ENCODE data around the gene AIP.

AIP gene

DNA sequence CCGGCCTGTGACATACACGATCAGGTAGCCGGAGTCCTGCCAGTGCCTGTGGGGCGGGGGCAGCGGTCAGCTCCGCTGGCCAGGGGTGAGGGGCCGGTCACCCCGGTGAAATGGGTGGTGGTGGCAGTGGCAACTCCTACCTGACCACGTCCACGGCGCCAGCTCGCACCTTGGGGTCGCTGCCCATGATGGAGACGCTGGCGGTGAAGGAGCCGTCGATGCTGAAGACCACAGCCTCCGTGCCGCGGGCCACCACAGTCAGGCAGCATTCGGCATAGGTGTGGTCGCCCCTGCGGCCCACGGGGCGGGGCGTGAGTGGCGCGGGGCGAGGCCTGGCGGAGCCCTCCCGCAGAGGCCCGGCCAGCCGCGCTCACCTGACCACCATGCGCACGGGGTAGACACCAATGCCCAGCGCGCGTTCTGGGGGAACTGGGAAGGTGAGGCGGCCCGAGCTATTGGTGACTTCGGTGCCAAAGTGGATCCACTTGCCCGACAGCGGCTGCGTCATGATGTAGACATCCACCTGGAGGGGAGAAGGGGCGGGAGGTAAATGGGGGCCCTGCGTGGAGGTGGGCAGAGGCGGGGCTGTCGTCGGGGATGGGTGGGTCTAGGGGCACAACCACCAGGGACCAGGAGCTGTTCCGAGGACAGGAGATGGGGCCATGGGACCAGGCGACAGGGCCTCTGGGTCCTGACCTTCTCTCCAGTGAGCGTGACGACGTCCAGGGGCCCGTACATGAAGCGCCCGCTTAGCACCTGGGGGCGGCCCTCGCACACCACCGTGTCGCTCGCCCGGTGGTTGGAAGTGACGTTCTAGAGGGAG lies 10.9 kb downstream of the AIP start:
- DNase-seq (ENCODE audit: low read depth) = no peak

DNA sequence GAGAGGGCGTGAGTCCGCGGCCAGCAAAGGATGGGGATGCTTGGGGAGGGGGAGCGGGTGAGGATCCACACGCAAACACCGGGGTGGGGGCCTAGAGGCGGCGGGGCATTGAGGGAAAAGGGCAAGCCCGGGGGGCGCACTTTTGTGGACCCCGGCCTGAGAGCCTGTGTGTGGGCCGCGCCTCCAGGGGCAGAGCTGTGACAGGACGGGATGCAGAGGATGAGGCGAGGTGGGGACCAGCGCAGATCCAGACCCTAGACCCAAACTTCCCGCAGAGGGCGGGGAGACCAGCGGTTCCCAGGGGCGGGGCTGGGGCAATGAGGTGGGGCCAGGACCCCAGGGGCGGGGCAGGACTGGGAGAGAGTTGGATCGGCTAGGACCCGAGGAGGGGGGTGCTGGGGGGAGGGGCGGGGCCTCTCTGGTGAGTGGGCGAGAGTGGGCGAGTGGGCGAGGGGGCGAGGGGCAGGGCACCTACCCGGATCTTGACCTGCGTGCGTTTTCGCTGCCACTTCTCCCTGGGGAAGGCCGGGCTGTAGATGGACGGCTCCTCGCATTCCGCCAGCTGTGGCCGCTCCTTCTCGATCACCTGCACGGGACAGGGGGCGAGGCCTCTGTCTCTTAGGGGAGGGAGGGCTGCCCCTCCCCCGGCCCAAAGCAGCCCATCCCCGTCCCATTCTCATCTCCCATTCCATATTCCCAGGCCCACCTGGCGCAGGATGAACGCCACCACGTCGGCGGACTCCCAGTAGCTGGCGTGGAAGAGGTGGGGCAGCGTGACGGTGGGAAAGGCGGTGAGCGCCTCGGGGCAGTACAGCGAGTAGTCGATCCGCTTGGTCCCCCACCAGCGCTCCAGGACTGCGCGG lies 11.8 kb downstream of the AIP start:
- no peak for DNase-seq (ENCODE audit: low read depth)

DNA sequence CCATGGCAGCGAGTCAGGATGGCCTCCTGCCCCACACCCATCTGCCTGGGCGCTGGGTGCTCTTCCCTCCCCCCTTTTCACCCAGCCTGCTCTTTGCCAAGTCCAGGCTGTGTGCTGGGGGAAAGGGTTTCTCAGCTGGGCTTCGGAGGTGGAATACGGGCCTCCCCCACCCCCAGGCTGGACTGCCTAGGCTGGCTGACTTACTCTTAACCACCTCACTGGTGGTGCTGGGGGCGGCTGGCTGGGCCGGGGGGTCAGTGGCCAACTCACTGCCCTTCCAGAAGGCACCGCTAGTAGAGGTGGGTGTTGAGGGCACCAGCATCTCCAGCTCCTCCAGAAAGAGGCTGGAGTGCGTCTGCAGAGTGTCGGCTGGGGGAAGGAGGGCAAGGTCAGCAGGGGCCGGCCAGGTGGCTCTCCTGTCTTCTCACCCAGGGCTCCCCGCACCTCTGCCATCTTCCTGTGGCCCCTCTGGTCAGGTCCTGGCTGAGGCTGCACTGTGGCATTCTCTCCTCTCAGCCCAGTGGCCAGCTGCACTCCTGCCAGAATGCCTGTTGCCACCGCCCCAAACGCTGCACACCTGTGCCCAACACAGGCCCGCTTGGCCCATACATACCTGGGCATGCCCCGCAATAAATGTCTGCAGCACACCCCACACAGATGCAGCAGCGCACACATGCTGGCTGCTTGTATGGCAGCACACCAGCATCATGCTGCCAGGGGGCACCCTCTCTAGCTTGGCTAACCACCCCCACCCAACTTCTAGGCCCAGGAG lies 12.6 kb downstream of the AIP start:
- DNase-seq (ENCODE audit: low read depth) = no peak

DNA sequence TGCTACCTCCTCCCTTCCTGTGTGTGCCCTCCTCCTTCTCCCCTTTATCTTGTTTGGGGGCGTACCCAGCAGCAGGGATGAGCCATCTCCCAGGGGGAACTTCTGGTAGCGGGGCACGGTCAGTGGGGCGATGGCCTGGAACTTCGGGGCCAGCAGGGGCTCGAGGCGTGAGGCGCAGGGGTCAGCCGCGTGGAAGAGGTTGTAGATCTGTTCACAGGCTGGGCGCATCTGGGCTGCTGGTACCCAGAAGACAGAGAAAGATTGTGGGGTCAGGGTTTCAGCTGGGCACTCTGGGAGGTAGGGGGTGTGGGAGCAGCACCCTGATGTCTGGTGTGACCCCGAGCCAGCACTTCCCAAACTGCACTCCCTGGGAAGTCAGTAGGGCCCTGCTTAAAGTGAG lies 13.3 kb downstream of the AIP start:
- DNase-seq (ENCODE audit: low read depth) = no peak

DNA sequence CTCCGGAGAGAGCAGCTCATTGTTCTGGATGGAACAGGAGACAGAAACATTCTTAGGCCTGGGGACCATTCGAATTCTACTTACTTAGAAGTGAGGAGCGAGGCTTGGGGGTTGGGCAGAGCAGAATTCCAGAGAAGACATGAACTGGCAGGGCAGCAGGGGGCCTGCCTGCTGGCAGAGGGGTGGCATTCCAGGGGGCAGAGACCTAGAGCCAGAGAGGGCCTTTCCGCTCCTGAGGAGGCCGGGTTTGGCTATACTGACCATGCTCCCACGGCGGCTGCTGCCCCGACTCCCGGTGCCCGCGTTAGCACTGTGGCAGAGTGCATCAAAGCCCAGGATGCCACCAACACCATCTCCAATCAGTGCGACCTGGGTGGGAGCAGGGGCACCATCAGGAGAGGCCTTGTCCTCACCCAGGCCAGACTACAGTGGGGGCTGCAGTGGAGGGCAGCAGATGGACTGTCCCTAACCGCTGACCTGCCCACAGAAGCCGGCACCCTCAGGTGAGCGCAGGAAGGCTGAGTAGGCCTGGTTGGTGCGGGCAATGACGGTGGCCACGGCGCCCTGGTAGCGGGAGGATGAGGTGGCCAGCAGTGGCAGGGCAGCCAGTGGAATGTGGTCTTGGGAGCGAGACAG lies 14.9 kb downstream of the AIP start:
- DNase-seq (ENCODE audit: low read depth) = no peak

DNA sequence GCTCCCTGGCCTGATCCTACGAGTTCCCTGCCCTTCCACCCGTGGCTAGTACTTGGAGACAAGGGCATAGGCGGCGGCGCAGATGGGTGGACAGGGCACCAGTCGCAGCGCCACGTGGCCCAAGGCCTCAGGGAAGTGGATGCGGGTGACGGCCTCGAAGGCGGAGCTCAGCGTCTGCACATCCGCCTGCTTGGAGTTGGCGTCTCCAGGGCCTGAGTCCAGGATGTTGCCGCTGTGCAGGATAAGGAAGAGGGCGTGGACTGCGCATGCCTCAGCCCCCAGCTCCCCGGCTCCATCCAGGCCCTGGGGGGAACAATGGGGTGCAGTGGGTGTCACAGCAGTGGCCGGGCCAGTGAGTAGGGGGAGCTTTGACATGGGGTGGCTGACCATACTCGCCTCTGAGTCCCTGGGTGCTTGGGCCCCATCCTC lies 15.7 kb downstream of the AIP start:
- no peak for DNase-seq (ENCODE audit: low read depth)

DNA sequence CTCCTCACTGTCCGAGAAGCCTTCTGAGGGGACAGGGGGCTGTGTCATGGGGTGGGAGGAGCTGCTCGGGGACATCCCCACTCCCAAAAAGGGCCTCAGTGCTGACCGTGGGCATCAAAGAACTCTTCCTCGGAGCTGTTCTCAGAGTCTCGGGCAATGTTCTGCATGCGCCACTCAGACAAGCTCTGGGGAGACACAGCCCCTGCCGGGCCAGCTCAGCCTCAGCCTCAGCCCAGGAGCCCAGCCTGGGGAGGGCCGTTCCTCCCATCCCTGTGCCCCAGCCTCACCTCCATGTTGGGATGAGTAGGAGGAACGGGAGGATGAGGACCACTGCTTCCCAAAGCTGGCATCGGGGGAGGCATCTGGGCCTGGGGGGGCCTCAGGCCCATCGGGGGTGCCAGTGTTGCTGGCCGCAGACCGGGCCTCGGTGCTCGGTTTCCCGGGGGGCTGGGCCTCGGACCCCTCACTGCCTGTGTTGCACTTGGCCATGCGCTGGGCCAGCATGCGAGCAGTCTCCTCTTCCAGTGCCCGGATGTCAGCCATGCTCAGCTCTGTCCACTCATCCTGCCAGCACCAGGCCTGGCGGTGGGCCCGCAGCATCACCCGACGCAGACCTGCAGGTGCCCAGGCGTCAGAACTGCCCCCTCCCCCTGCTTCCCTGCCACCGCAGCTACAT lies 17.1 kb downstream of the AIP start:
- no peak for DNase-seq (ENCODE audit: low read depth)

DNA sequence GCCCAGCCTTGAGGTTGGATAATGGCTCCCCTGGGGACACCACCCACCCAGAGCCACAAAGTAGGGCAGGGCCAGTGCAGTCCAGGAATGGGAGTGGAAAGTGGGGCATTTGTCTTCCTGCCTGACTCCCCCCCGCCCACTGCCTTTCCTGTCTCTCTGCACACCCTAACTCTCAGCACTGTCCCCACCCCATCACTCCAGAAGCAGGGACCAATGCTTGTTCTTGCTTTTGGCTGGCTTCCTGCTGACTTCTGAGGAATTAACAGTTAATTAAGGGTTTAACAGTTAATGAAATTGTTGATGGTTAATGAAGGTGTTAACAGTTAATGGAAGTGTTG lies 17.6 kb downstream of the AIP start:
- DNase-seq (ENCODE audit: low read depth) = no peak

DNA sequence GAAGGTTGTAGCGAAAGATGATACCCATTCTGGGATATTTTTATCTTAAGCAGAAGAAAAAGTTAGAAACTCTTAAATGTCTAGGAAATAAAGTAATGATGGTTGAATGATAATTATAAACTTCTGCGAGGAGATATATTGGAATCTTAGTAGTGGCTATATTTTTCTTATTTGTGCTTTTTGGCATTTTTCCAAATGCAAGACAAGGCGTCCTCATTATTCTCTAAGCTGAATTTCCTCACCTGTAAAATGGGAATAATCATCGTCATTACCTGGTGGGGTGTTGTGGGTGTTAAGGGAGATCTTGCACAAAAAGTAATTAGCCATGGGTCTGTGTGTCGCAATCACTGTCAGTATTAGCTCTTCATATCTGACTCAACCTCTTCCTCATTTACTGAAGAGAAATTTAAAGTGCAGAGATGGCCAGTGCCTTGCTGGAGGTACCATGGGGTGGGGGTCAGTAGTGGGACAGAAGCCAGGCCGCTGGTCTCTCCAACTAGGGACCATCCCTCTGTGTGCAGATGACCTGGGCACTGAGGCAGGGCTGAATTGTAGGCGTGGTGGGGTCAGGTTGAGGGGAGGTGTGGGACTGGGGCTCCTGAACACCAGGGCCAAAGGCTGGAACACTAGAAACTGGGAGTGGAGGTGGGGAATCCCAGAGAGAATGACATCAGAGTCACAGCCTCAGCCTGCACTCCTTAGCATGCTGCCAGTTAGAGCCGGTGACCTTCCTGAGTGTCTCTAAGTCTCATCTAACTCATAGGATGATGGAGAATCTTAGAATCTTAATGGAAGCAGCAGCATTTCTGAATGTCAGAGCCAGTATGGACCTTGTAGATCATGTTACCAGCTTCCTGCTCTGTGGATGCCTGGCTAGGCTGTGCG lies 18.2 kb downstream of the AIP start:
- DNase-seq (ENCODE audit: low read depth) = no peak

DNA sequence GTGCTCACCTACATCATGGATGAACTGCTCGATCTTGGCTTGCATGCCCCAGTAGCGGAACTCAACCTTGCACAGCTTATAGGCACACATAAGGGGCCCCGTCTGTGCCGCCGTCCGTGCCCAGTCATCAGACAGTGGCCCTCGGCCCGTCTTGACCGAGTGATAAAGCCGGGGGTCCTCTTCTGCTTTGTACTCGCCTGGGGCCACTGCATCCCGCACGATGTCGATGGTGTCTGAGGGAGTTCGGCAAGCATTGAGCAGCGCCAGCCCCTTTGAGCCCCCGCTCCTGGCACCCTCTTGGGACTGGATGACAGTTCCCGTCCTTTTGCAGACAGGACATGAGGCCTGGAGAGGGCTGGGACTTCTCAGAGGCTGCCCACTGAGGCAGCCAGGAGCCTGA lies 19.0 kb downstream of the AIP start:
- no peak for DNase-seq (ENCODE audit: low read depth)

DNA sequence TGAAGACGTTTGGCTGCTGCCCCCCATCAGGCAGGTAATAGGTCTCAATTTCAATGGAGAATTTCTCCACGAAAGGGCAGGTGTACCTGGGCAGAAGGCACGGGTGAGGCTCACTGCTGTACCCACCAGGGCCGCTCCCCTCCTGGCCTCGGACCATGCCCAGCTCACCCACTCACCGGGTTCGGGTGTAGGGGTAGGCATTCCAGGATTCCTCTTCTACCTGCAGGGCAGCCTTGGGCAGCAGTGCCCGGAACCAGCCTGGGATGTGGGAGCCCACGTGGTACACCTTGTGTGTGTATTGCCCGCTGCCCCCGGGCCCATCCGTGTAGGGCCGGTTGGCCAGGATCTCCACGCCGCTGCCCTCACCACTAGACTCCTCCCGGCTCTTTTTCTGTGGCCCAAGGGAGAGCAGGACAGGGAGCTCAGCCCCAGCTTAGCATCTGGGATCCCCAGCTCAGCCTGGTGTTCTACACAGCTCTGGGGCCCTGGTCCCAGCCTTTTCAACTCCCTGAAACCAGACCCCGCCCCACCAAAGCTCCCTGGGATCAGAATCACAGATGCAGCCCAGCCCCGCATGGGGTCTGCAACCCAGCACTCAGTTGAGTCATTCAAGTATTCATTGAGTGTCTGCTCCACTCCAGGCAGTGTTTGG lies 19.6 kb downstream of the AIP start:
- DNase-seq (ENCODE audit: low read depth) = no peak

DNA sequence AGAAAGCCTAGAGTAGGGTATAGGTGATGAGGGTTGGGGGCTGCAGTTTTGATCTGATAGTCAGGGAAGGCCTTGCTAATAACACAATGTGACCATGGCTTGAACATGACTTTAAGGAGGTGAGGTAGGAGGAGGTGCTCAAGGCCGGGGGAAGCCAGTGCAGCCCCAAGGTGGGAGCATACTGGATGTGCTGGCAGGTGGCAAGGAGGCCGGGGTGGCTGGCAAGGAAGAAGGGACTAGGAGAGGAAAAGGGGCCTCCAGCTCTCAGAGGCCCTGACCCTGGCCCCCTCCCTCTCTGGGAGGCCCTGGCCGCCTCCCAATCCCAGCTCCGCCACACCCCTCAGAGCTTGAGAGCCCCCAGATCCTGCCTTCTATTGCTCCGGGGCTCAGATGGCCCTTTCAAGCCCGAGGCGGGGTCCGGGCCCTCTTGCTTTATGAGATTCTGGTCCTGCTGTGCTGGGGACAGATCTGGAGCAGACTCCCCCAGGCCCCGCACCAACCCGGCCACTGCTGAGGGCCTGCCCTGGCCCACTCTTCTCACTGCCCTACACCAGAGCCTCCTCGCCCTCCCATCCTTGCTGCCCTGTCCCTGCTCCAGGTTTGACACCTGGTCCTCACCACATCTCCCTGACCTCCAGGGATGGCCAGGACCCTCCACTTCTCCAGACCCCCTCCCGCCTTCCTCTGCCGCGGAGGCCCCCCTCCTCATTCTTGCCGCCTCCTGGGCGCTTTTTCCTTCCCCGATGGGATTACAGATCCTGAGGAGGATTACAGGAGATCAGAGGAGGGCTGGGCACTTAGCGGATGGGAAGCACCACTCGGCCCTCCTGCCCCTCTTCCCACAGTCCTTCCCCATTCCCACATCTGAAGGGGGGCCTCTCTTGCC lies 20.5 kb downstream of the AIP start:
- DNase-seq (ENCODE audit: low read depth) = no peak

DNA sequence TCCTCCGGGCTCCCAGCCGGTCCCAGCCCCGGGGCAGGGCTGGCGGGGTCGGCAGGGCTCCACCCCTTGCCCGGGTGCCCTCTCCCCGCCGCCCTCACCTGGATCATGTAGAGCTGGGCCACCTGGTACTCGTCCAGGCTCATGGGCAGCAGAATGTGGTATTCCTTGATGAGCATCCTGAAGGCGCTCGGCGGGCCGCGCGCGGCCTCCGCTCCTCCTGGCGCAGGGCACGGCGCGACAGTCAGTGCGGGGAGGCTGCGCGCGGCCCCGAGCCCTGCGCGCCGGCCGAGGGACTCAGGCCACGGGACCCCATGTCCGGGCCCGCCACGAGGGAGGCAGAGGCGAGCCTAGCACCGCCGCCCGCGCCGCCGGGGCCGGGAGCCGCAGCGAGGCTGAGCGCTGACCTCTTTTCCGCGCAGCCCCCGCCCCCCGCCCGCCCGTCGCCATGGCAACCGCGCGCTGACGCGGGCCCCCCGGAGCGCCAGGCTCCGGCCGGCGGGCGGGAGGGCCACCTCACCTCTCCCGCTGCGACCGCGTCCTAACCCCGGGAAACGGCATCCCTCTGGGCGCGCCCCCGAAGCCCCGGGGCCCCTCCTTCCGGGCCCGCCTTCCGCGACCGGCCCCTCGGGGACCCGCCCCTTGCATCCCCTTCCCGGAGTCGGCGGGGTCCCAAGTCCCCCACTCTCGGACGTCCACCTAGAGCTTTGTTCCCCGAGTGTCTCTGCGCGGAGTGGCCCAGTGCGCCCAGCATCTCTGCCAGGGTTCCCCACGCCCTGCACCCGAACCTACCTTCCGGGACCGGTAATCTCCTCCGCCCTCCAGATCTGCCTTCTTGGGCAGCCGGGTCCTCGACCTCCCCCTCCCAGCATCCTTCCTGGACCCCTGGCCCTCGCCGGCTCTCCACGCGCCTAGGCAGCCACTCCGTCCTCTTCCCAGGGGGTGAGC lies 21.5 kb downstream of the AIP start:
- DNase-seq (ENCODE audit: low read depth) = peak; percentile 37

DNA sequence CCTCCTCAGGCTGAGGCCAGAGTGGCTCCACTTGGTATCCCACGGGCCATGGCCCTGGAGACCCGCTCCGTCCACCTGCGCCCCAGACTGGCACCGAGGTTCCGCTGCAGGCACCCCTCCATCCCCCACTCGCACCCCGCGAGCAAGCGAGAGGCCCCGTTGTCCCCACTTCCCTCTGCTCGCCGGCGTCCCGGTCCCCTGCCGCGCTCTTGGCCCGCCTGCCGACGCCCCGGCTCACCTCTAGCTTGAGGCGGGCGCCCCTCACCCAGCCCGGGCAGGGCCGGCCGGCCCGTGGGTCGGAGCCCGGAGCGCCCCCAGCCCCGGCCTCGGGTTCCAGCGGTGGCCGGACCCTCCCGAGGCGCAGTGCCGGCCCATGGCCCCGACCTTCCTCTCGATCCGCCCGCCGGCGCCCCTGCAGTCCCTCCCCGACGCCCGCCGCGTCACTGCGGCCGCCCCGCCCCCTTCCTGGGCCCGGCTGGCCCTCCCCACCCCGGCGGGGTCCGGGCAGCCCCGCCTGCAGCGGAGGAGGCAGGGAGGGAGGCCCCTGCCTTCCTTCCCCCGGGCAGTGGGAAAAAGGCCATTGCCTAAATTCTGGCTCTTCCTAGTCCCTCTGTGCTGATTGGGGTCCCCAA lies 22.2 kb downstream of the AIP start, which contains the start of gene PITPNM1:
PITPNM1 (minus strand) TSS at position 414 of the 632 bp plus-strand sequence. CDS start 1,183 bp downstream, outside the sequence.
- peak; percentile 69 for DNase-seq (ENCODE audit: low read depth)

DNA sequence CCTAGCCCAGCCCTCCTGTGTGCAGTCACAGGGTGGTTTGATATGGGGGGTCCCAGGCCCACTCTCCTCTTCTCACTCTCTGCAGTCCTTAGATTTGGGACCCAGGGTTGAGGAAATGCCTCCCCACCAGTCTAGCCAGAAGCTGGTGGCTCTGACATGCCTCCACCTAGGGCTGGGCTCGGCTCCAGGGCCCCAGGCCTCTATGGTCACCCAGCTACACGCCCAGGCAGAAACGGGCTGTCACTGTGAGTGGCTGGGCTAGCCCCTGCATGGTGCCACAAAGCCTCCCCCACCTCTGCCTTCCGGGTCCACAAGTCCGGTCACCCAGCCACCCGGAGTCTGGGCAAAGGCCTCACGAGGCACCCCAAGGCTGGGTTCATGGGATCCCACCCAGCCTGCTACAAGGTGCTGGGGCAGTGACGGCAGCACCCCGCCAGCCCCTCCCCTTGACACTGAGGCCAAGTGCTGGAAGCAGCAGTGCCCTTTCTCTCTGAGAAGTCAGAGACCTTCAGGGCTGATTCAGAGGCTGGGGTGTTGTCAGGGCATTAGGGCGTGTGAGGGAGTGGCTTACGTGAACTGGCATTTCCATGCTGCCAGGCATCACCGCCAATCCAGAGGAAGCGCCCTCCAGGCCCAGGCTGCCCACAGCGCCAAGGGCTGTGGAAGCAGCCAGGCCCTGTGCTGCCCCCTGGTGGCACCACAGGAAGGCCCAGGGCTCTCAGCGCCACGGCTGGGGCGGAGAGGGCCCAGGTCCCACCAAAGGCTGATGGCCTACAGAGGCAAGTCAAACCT lies 23.0 kb downstream of the AIP start:
- peak; percentile 87 for DNase-seq (ENCODE audit: low read depth)

DNA sequence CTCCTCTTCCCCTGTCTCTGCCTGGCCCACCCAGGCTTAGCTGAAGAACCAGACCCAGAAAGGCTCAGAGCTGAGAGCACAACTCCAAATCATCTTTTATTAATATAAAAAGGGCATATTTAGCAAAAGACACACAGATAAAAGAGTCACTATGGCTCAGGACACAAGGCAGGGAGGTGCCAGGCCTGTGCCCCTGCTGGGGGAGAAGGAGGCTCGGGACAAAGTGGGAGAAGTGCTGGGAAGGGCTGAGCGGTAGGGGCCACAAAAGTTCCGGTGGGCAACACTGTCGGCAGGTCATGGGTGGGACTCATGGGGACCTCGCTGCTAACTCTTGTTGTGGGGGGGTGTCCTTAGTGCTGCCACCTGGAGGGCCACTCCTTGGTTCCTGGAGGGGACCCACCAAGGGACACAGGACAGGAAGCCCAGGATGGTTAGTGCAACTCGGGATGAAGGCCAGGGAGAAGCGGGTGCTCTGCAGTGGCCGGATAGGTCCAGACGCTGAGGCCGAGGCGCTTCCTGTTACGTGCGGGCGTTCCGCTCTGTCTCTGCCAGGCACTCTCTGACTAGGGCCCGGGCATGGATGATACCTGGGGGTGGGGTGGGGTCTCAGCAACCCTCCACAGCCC lies 23.7 kb downstream of the AIP start:
- DNase-seq (ENCODE audit: low read depth) = no peak

All from activated T-helper 9 cell treated with anti-CD3 and anti-CD28 coated beads, Interleukin-2, amount 50 U/mL, for 16 hours (primary cell).